Fibroblast of villous mesenchyme (primary cell): ENCODE measurements around the gene SRR. TPM values are rescaled to one million over a fixed set of nuclear protein-coding genes. Genes with fewer than 3 reads are reported as not detected.
A peak's percentile ranks its signal among the peaks of the same experiment; 100 is the strongest.

Experiments
- DNase-seq: peaks from one replicate; pipeline ENCODE4 v3.0.0-alpha.2; 2010; ENCODE audit warnings: low read depth
- H3K4me3 ChIP-seq: 2 replicates; pipeline ENCODE4 v1.5.1; 2011; ENCODE audit warnings: low read depth, mild to moderate bottlenecking, low read length
- CTCF ChIP-seq: IDR thresholded peaks from 2 replicates; pipeline ENCODE4 v1.5.1; 2012; ENCODE audit warnings: low read depth, mild to moderate bottlenecking, low read length; ENCODE audit not compliant: insufficient read depth
- total RNA-seq: library from RNA; depleted of rRNA; stranded (reverse); fragments of >200 nt; gene quantifications from 2 replicates; pipeline ENCODE4 v1.2.3, GENCODE V29; 2012

SRR gene
- total RNA-seq, 1 donor = 35.0 TPM

GRCh38 chr17:2317796-2318195, 14.0 kb downstream of the SRR start:
- DNase-seq = no peak
- no peak overlapping the region for H3K4me3 ChIP-seq
- no peak for TF ChIP-seq CTCF

- DNase-seq = no peak
- TF ChIP-seq CTCF = no peak
- no peak overlapping the region for H3K4me3 ChIP-seq
Observed at GRCh38 chr17:2319051-2319450, 15.3 kb downstream of the SRR start.

- no peak for TF ChIP-seq CTCF
- DNase-seq = no peak
- no peak overlapping the region for H3K4me3 ChIP-seq
Observed at GRCh38 chr17:2321399-2321798, 17.6 kb downstream of the SRR start.

- no peak for TF ChIP-seq CTCF
- DNase-seq = no peak
- H3K4me3 ChIP-seq = no peak overlapping the region
Observed at GRCh38 chr17:2323629-2324314, 20.0 kb downstream of the SRR start.

GRCh38 chr17:2331303-2331702, 27.6 kb downstream of the SRR start:
- no peak overlapping the region for H3K4me3 ChIP-seq
- DNase-seq = no peak
- TF ChIP-seq CTCF = no peak

GRCh38 chr17:2335726-2336214, 32.0 kb downstream of the SRR start:
- no peak for TF ChIP-seq CTCF
- DNase-seq = no peak

More at GRCh38 chr17:2335726-2336214, 32.0 kb downstream of the SRR start:
- peak overlapping the region; percentile 97 for H3K4me3 ChIP-seq
